SK-N-SH (cell line): ENCODE data around the gene IRF2BPL.

Source experiments
- CTCF ChIP-seq: fragments of 200-600 bp; sonication (generic); IDR thresholded peaks from 2 replicates; pipeline ENCODE4 v1.6.1; 2017; ENCODE audit warnings: antibody characterized with exemption, mild to moderate bottlenecking, moderate library complexity
- ELF1 ChIP-seq: IDR thresholded peaks from 2 replicates; pipeline ENCODE4 v1.4.0; 2012
- EP300 ChIP-seq, 2 experiments: IDR thresholded peaks; 2 replicates each; pipeline versions ENCODE4 v1.4.0 to v1.6.1; 2012; ENCODE audit warnings: borderline replicate concordance in 1 of 2, low read depth in 1 of 2, low read length in 1 of 2
- EZH2phosphoT487 ChIP-seq: fragments of 200-600 bp; sonication (generic); IDR thresholded peaks from 2 replicates; pipeline ENCODE4 v1.6.1; 2017; ENCODE audit warnings: low read depth, mixed run types, mild to moderate bottlenecking, antibody characterized with exemption, moderate library complexity, borderline replicate concordance
- FOSL2 ChIP-seq: IDR thresholded peaks from 2 replicates; pipeline ENCODE4 v1.4.0; 2012; ENCODE audit warnings: low read depth, mild to moderate bottlenecking, moderate library complexity, borderline replicate concordance
- IRF3 ChIP-seq: fragments of 150-350 bp; IDR thresholded peaks from 2 replicates; pipeline ENCODE4 v1.6.1; 2016; ENCODE audit warnings: mild to moderate bottlenecking, low read depth, low read length
- MXI1 ChIP-seq: IDR thresholded peaks from 2 replicates; pipeline ENCODE4 v1.6.1; 2012; ENCODE audit warnings: mild to moderate bottlenecking, low read depth, low read length, improper control_type of control experiment
- NFIC ChIP-seq: IDR thresholded peaks from 2 replicates; pipeline ENCODE4 v1.4.0; 2012; ENCODE audit warnings: borderline replicate concordance
- NRF1 ChIP-seq: IDR thresholded peaks from 2 replicates; pipeline ENCODE4 v1.6.1; 2012; ENCODE audit warnings: low read depth, mild to moderate bottlenecking, low read length
- POLR2AphosphoS5 ChIP-seq: IDR thresholded peaks from 2 replicates; pipeline ENCODE4 v1.6.1; 2012; ENCODE audit warnings: low read depth, low read length
- RAD21 ChIP-seq: IDR thresholded peaks from 2 replicates; pipeline ENCODE4 v1.6.1; 2012; ENCODE audit warnings: mild to moderate bottlenecking, low read length
- RFX5 ChIP-seq: IDR thresholded peaks from 2 replicates; pipeline ENCODE4 v1.6.1; 2012; ENCODE audit warnings: mild to moderate bottlenecking, improper control_type of control experiment, low read length
- TCF12 ChIP-seq: IDR thresholded peaks from 2 replicates; pipeline ENCODE4 v1.4.0; 2012
- USF2 ChIP-seq: fragments of 150-350 bp; IDR thresholded peaks from 2 replicates; pipeline ENCODE4 v1.6.1; 2017; ENCODE audit warnings: antibody characterized with exemption, low read length, low read depth, borderline replicate concordance

- TF ChIP-seq IRF3 = no peak
- no peak for TF ChIP-seq CTCF
- no peak for TF ChIP-seq RFX5
- no peak for TF ChIP-seq EZH2phosphoT487
- TF ChIP-seq POLR2AphosphoS5 = no peak
- no peak for TF ChIP-seq NRF1
- no peak for TF ChIP-seq FOSL2
- TF ChIP-seq RAD21 = no peak
- no peak for TF ChIP-seq MXI1
- no peak for TF ChIP-seq USF2
- TF ChIP-seq TCF12 = no peak
- TF ChIP-seq EP300 (IDR thresholded peaks at IDR 0.05; ENCODE audit: borderline replicate concordance in 1 of 2, low read depth in 1 of 2, low read length in 1 of 2) = no peak
- no peak for TF ChIP-seq NFIC
- TF ChIP-seq ELF1 = no peak
Observed at GRCh38 chr14:77044783-77045237, 16.3 kb upstream of the IRF2BPL start.
